ENCODE data around the gene GMCL1. TPM values are rescaled to one million over a fixed set of nuclear protein-coding genes. Genes with fewer than 3 reads are reported as not detected.

The GMCL1 gene
- total and polyA plus RNA-seq, 9 of the 15 experiments (the other 6 are each of a cell fraction or from before 2014, with no cell fraction given) = 7.0 to 27.3 (median 15.4) TPM

GRCh38 chr2:69830045-69830905 is 815 bp downstream of the GMCL1 start (continued):
- TF ChIP-seq NR3C1 (CRISPR knock-in tag; IDR thresholded peaks at IDR 0.05) = 0 out of 2 replicates have a peak, but pooled peaks have one; percentile 3
- TF ChIP-seq SMARCE1 (IDR thresholded peaks at IDR 0.05) = no peak
- no peak for TF ChIP-seq PYGO2 (tag; IDR thresholded peaks at IDR 0.05)
- no peak for TF ChIP-seq RBM15 (IDR thresholded peaks at IDR 0.05; ENCODE audit: insufficient read depth, low read length)
- peak; percentile 33; the same call in 1 of the 2 replicates for TF ChIP-seq ZEB2 (IDR thresholded peaks at IDR 0.05)
- peak; percentile 75 for TF ChIP-seq ZNF316 (IDR thresholded peaks at IDR 0.05)
- no peak for TF ChIP-seq ATF6 (CRISPR knock-in tag; IDR thresholded peaks at IDR 0.05)
- TF ChIP-seq CEBPG (CRISPR knock-in tag; IDR thresholded peaks at IDR 0.05) = no peak
- no peak for TF ChIP-seq CEBPG (tag; conservative IDR thresholded peaks at IDR 0.05 in 1 of 2, IDR thresholded peaks at IDR 0.05 in 1 of 2)
- no peak for TF ChIP-seq ZC3H8 (IDR thresholded peaks at IDR 0.05)
- TF ChIP-seq MLLT1 (IDR thresholded peaks at IDR 0.05) = no peak
- no peak for TF ChIP-seq CHD4 (IDR thresholded peaks at IDR 0.05; ENCODE audit: insufficient read depth, insufficient replicate concordance, low read depth, low read length, poor library complexity, severe bottlenecking)
- no peak for TF ChIP-seq EZH2 (IDR thresholded peaks at IDR 0.05; ENCODE audit: borderline replicate concordance, low read depth, low read length)
- no peak for TF ChIP-seq SFPQ (IDR thresholded peaks at IDR 0.05; ENCODE audit: low read depth, low read length)
- no peak for TF ChIP-seq C11orf30 (IDR thresholded peaks at IDR 0.05; ENCODE audit: low read depth)
- TF ChIP-seq NFIX (CRISPR knock-in tag; IDR thresholded peaks at IDR 0.05; ENCODE audit: low read depth) = no peak
- TF ChIP-seq NELFE (IDR thresholded peaks at IDR 0.05; ENCODE audit: insufficient read depth, insufficient read length) = no peak
- TF ChIP-seq ZNF143 (CRISPR knock-in tag; IDR thresholded peaks at IDR 0.05) = no peak
- no peak for TF ChIP-seq ZNF24 (IDR thresholded peaks at IDR 0.05)
- TF ChIP-seq RBFOX2 (IDR thresholded peaks at IDR 0.05; ENCODE audit: low read depth, low read length) = no peak
- TF ChIP-seq BRD9 (IDR thresholded peaks at IDR 0.05; ENCODE audit: low read depth, partially characterized antibody) = no peak
